Transverse colon (tissue), 3 donors: ENCODE measurements around the gene FANCG.

Experiments used
- EP300 ChIP-seq: sonication (generic); formaldehyde crosslinking; IDR thresholded peaks from one replicate; pipeline ENCODE4 v1.6.1; 2017; ENCODE audit warnings: antibody characterized with exemption, low read depth
- POLR2A ChIP-seq: fragments of 450-650 bp; IDR thresholded peaks from one replicate; pipeline ENCODE4 v1.6.1; 2016; ENCODE audit warnings: antibody characterized with exemption, mild to moderate bottlenecking, moderate library complexity
- TF ChIP-seq, protein P1 (sequence below), 5 experiments: fragments of 200-600 bp in 3 of 5; fragments of 450-650 bp in 2 of 5; sonication (generic) in 3 of 5; IDR thresholded peaks; 1 replicate in 2 of 5; 2 replicates in 3 of 5; pipeline ENCODE4 v1.5.1; 2016 to 2017; ENCODE audit warnings: antibody characterized with exemption in 5 of 5, inconsistent platforms in 3 of 5, mild to moderate bottlenecking in 2 of 5, moderate library complexity in 1 of 5

GRCh38 chr9:35027860-35028259, 51.9 kb downstream of the FANCG start:
- TF ChIP-seq, protein P1, sequence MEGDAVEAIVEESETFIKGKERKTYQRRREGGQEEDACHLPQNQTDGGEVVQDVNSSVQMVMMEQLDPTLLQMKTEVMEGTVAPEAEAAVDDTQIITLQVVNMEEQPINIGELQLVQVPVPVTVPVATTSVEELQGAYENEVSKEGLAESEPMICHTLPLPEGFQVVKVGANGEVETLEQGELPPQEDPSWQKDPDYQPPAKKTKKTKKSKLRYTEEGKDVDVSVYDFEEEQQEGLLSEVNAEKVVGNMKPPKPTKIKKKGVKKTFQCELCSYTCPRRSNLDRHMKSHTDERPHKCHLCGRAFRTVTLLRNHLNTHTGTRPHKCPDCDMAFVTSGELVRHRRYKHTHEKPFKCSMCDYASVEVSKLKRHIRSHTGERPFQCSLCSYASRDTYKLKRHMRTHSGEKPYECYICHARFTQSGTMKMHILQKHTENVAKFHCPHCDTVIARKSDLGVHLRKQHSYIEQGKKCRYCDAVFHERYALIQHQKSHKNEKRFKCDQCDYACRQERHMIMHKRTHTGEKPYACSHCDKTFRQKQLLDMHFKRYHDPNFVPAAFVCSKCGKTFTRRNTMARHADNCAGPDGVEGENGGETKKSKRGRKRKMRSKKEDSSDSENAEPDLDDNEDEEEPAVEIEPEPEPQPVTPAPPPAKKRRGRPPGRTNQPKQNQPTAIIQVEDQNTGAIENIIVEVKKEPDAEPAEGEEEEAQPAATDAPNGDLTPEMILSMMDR (IDR thresholded peaks at IDR 0.05), result no peak
- TF ChIP-seq EP300 (no peak), POLR2A (no peak)
